ENCODE measurements around the gene IPCEF1. TPM values are rescaled to one million over a fixed set of nuclear protein-coding genes. Genes with fewer than 3 reads are reported as not detected.
A peak's percentile ranks its signal among the peaks of the same experiment; 100 is the strongest.

IPCEF1 gene
- total RNA-seq, 1 donor from 2014 or later, result 1.3 TPM

GRCh38 chr6:154157082-154157481 lies 199.5 kb downstream of the IPCEF1 start:
- no peak for ATAC-seq (ENCODE audit: poor library complexity)
- intact Hi-C loops (cut with DNase I), result loop anchor here (5.0 kb wide), 1 partner anchor 120 kb away; no protein-coding TSS in a partner anchor
- DNase-seq, result no peak

DNA sequence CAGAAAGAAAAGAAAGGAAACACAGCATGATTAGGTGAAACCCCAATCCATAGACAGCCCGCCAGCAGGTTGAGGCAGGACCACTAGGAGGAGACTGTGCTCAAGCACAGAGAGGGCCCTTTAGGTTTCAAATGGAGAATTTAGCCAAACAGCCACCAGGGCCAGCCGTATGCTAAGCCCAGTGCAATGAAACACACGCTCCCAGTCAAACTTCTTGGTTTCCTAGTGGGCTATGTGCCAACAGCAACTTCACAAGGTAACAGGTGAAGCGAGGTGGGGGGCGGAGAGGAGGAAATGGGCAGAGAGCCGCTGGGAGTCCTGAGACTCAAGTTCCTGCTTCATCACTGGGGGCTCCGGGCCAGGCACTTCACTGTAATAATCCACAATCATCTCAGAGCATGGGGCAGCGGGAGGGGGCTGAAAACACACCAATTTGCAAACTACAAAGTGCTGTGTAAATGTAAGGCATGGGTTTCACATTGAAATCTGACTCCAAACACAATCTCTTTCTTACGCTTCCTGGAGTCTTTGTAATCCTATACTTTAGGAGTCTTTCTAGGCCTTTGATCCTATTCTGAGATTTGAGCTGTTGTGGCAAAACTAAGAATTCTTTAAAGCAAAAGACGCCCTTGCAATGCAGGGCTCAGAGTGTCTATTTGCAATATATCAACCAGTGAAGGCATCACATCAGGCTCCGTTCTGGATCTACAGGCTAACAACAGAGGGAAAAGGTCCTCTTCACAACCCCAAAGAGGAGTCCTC lies 200.3 kb downstream of the IPCEF1 start:
- DNase-seq (no peak), ATAC-seq (ENCODE audit: poor library complexity) (peak; percentile 75)
- intact Hi-C loops (cut with DNase I), result loop anchor here (5.0 kb wide), 1 partner anchor 121 kb away; no protein-coding TSS in a partner anchor

- ATAC-seq (ENCODE audit: poor library complexity) (no peak), DNase-seq (no peak)
- intact Hi-C loops (cut with DNase I), result loop anchor here (5.0 kb wide), 1 partner anchor 218 kb away; no protein-coding TSS in a partner anchor
Observed at GRCh38 chr6:154154389-154154967, 202.1 kb downstream of the IPCEF1 start.

DNA sequence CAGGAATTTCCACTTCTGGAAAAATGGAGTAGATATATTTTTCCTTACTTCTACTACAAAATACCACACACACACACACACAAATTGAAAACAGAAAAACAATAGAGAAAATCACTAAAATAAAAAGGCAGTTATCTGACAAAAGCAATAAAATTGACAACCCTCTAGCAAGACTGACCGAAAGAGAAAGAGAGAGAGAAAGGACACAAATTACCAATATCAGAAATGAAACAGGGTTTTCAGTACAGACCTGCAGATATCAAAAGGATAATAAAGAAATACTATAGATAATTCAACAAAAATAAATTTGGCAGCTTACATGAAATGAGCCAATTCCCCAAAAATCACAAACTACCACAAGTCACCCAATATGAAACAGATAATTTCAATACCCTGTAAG lies 212.8 kb downstream of the IPCEF1 start:
- no peak for DNase-seq
- intact Hi-C loops (cut with DNase I), result no loop called here
- no peak for ATAC-seq (ENCODE audit: poor library complexity)

DNA sequence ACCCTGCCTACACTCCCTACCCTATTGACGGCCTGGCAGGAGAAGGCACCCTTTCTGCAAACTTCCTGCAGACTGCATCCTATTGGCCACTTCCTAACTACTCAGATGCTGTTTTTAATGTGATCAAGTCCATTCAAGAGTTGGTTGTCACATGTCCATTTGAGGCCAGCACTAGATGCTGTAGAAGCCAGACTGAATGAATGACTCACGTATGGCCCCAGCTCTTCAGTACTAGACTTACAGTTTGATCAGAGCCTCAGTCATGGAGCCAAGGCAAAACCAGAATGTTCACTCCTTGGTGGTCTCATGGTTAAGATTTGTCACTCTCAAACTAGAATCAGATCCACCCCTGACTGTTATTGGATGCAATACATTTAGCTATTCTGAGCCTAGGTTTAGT lies 215.9 kb downstream of the IPCEF1 start:
- no peak for ATAC-seq (ENCODE audit: poor library complexity)
- no peak for DNase-seq
- intact Hi-C loops (cut with DNase I), result no loop called here

GRCh38 chr6:154139892-154140291 lies 216.7 kb downstream of the IPCEF1 start:
- intact Hi-C loops (cut with DNase I), result no loop called here
- no peak for DNase-seq
- no peak for ATAC-seq (ENCODE audit: poor library complexity)

GRCh38 chr6:154138793-154139192 lies 217.8 kb downstream of the IPCEF1 start:
- ATAC-seq (ENCODE audit: poor library complexity), result no peak
- intact Hi-C loops (cut with DNase I), result no loop called here
- no peak for DNase-seq

GRCh38 chr6:154134471-154135147 lies 222.0 kb downstream of the IPCEF1 start:
- no peak for ATAC-seq (ENCODE audit: poor library complexity)
- no peak for DNase-seq
- intact Hi-C loops (cut with DNase I), result no loop called here

DNA sequence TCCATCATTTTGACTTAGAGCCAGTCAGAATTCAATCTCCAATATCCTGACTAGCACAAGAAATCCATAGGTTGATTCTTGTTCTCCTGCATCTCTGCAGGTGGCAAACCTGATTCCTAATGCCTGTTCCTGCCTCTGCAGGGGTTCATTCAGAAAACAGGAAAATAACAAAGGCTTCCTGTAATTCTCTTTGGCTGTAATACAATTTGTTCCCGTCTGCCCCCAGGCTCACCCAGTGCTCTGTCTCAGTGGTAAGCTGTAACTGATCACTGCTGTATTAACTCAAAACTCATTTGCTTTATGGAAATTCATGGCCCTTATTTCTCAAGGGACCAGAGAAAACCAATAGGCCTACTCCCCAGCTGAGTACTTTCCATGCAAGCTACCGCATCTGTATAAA lies 228.9 kb downstream of the IPCEF1 start:
- intact Hi-C loops (cut with DNase I), result no loop called here

GRCh38 chr6:154125421-154125820 lies 231.2 kb downstream of the IPCEF1 start:
- intact Hi-C loops (cut with DNase I), result no loop called here
- DNase-seq (no peak), ATAC-seq (ENCODE audit: poor library complexity) (no peak)

More for the DNA sequence above, 228.9 kb downstream of the IPCEF1 start:
- ATAC-seq (ENCODE audit: poor library complexity) (no peak), DNase-seq (no peak)

GRCh38 chr6:154123155-154123956 lies 233.2 kb downstream of the IPCEF1 start:
- DNase-seq (no peak), ATAC-seq (ENCODE audit: poor library complexity) (no peak)
- intact Hi-C loops (cut with DNase I), result no loop called here

GRCh38 chr6:154122195-154122925 lies 234.2 kb downstream of the IPCEF1 start:
- DNase-seq (no peak), ATAC-seq (ENCODE audit: poor library complexity) (no peak)
- intact Hi-C loops (cut with DNase I), result no loop called here

DNA sequence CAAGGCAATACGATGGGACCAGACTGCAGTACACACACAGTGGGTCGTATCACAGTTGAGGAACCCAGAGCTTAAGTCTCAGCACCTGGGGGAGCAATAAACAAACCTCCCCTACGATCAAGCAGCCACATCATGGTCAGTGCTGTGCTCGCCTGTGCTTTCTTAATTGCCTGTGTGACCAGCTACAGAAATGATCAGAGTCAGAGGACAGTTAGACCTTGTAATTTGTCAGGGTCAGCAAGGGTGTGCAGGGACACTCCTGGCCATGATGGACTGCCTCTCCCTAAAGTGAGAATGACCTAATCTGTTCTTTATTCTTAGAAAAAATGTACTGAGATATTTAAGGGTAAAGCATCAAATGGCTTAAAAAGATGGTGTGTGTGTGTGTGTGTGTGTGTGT lies 239.1 kb downstream of the IPCEF1 start:
- DNase-seq (no peak), ATAC-seq (ENCODE audit: poor library complexity) (no peak)
- intact Hi-C loops (cut with DNase I), result no loop called here

DNA sequence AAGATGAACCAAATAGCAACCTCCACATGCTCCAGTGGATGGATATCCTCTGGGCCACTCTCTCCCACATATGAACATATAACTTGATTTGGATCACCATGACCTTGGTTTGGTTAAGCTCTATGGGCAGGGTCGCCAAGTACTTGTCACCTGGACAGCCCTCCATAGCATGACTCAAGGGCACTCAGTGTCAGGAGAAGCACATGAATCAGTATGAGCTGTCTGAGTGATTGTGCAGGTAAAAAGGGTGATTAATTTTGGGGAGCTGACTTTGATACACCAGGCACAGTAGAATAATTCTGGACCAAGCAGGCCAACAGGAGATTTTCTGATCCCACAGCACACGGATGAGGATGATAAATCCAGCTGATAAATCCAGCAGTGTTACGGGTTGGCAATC lies 243.2 kb downstream of the IPCEF1 start:
- intact Hi-C loops (cut with DNase I), result no loop called here
- no peak for ATAC-seq (ENCODE audit: poor library complexity)

DNA sequence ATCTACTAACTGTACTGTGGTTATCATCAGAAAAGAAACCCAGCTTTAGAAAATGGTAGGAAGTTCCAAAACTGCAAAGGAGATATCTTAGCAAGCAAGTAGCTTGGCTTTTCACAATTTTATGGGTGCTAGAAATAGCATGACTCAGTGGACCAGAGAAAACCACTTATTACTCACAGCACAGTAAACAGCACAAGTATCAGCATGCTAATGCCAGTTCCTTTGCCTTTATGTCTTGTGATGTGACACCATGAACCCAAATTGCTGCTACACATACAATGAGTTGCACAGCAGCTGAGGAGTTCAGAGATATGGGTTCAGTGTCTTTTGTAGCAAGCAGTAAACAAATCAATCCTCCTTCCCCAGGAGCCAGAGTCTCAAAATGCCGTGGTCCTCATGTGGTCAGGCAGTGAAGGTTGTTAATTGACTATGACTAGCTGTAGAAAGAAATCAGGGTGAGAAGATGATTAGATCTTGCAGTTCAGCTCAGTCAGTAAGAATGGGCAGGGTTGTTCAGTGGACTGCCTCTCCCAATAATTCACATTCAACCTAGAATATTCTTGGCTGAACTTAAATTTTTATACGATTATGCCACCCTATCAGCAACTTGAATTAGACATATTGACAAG lies 244.3 kb downstream of the IPCEF1 start:
- DNase-seq, result no peak
- intact Hi-C loops (cut with DNase I), result no loop called here
- ATAC-seq (ENCODE audit: poor library complexity), result no peak

More for the DNA sequence above, 243.2 kb downstream of the IPCEF1 start:
- no peak for DNase-seq

GRCh38 chr6:154111025-154111424 lies 245.6 kb downstream of the IPCEF1 start:
- ATAC-seq (ENCODE audit: poor library complexity), result no peak
- intact Hi-C loops (cut with DNase I), result no loop called here
- DNase-seq, result no peak

GRCh38 chr6:154106251-154106650 lies 250.4 kb downstream of the IPCEF1 start:
- intact Hi-C loops (cut with DNase I), result no loop called here
- DNase-seq (no peak), ATAC-seq (ENCODE audit: poor library complexity) (no peak)
